PC-3 (cell line): ENCODE results near the gene CEACAM4. TPM values are rescaled to one million over a fixed set of nuclear protein-coding genes. Genes with fewer than 3 reads are reported as not detected.

Experiments used
- ATAC-seq: fragments of 200-7000 bp; cut with Tn5 transposase; 2 replicates; pipeline ENCODE4 v1.9.1; 2020; ENCODE audit warnings: mild to moderate bottlenecking, moderate library complexity
- BruUV-seq: library from RNA; stranded (reverse); fragments of 400-500 nt; replicated peaks from 2 replicates; lab custom pipeline; 2021; lab: Mats Ljungman, UMichigan
- CTCF ChIA-PET: fragments of 300-600 bp; sonication (Branson Sonifier 250); formaldehyde crosslinking; loops from one replicate; lab custom pipeline; 2022; ENCODE audit warnings: antibody characterized with exemption; lab: Charles Lee
- POLR2A ChIA-PET: fragments of 300-600 bp; sonication (Branson Sonifier 250); formaldehyde crosslinking; loops from one replicate; lab custom pipeline; 2022; ENCODE audit warnings: antibody characterized with exemption; ENCODE audit not compliant: unreplicated experiment; lab: Charles Lee
- DNase-seq: peaks from one replicate; pipeline ENCODE4 v3.0.0-alpha.2; 2015
- H2AFZ ChIP-seq: fragments of 300-600 bp; sonication (generic); 2 replicates; pipeline ENCODE4 v1.6.0; 2016; ENCODE audit warnings: antibody characterized with exemption, low read length
- H3F3A ChIP-seq: fragments of 300-600 bp; sonication (generic); one replicate; pipeline ENCODE4 v1.6.0; 2017; ENCODE audit warnings: antibody characterized with exemption, low read length, control low read depth, mild to moderate bottlenecking; ENCODE audit not compliant: unreplicated experiment
- H3K27ac ChIP-seq: fragments of 300-600 bp; sonication (generic); 2 replicates; pipeline ENCODE4 v1.5.1; 2016; ENCODE audit warnings: mild to moderate bottlenecking, low read length
- H3K27me3 ChIP-seq: fragments of 300-600 bp; sonication (generic); 2 replicates; pipeline ENCODE4 v1.6.1; 2016; ENCODE audit warnings: low read length, mixed read lengths
- H3K36me3 ChIP-seq: fragments of 300-600 bp; sonication (generic); 2 replicates; pipeline ENCODE4 v1.6.1; 2016; ENCODE audit warnings: low read depth, mixed run types, low read length, mixed read lengths
- H3K4me1 ChIP-seq: fragments of 300-600 bp; sonication (generic); 2 replicates; pipeline ENCODE4 v1.5.1; 2016; ENCODE audit warnings: low read length; ENCODE audit not compliant: insufficient read depth
- H3K4me2 ChIP-seq: fragments of 300-600 bp; sonication (generic); 2 replicates; pipeline ENCODE4 v1.6.0; 2016; ENCODE audit warnings: low read length
- H3K4me3 ChIP-seq: fragments of 300-600 bp; sonication (generic); 2 replicates; pipeline ENCODE4 v1.5.1; 2016; ENCODE audit warnings: mild to moderate bottlenecking, low read length, mixed read lengths
- H3K79me2 ChIP-seq: fragments of 300-600 bp; sonication (generic); 2 replicates; pipeline ENCODE4 v1.6.1; 2017; ENCODE audit warnings: low read length, mixed read lengths
- H3K9ac ChIP-seq: fragments of 300-600 bp; sonication (generic); 2 replicates; pipeline ENCODE4 v1.6.0; 2016; ENCODE audit warnings: mild to moderate bottlenecking, low read length
- H3K9me2 ChIP-seq: fragments of 300-600 bp; sonication (generic); replicated peaks from 2 replicates; pipeline ENCODE4 v1.6.1; 2016; ENCODE audit warnings: mixed run types, low read length, mixed read lengths
- H3K9me3 ChIP-seq: fragments of 300-600 bp; sonication (generic); 2 replicates; pipeline ENCODE4 v1.6.1; 2016; ENCODE audit warnings: low read length, mixed read lengths
- H4K20me1 ChIP-seq: fragments of 300-600 bp; sonication (generic); 2 replicates; pipeline ENCODE4 v1.6.1; 2016; ENCODE audit warnings: low read length, mixed read lengths
- EZH2 ChIP-seq: fragments of 300-600 bp; sonication (generic); IDR thresholded peaks from one replicate; pipeline ENCODE4 v1.6.1; 2017; ENCODE audit warnings: antibody characterized with exemption, mild to moderate bottlenecking, low read length; ENCODE audit not compliant: unreplicated experiment
- EZH2phosphoT487 ChIP-seq: fragments of 300-600 bp; sonication (generic); IDR thresholded peaks from 2 replicates; pipeline ENCODE4 v1.6.1; 2018; ENCODE audit warnings: mild to moderate bottlenecking, antibody characterized with exemption, low read length, borderline replicate concordance
- intact Hi-C: fragments of 100-400 bp; cut with micrococcal nuclease; formaldehyde crosslinking; loops from 2 replicates; pipeline ENCODE4 v1.9.0; 2023
- total RNA-seq: library from RNA; depleted of rRNA; stranded (reverse); fragments of >200 nt; gene quantifications from 2 replicates; pipeline ENCODE4 v1.2.3, GENCODE V29; 2014
- TF ChIP-seq, protein P1 (sequence below): fragments of 300-600 bp; sonication (generic); conservative IDR thresholded peaks from 2 replicates; pipeline ENCODE4 v1.5.1; 2017; ENCODE audit warnings: antibody characterized with exemption, low read depth, mild to moderate bottlenecking, low read length

The CEACAM4 gene
- total RNA-seq, 1 experiment from 2014 or later: not detected

DNA sequence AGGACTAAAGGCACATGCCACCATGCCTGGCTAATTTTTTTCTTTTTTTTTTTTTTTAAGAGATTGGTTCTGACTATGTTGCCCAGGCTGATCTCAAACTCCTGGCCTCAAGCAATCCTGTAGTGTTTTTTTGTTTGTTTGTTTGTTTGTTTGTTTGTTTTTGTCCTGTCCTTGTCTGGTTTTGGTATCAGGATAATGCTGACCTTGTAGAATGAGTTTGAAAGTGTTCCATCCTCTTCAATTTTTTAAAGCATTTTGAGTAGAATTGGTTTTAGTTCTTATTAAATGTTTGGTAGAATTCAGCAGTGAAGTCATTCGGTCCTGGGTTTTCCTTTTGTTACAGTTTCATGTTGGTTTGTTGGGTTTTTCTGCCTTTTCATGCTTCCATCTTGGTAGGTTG is 19.2 kb downstream of the CEACAM4 start:
- Histone ChIP-seq H3K4me3 (no peak overlapping the region), H3K9me3 (no peaks in the 10 kb centered on the region), H3K4me2 (no peak overlapping the region), H3K79me2 (no peaks in the 10 kb centered on the region), H3K36me3 (no peaks in the 10 kb centered on the region), H3K27ac (no peak overlapping the region), H3K9me2 (no peaks in the 10 kb centered on the region), H3K9ac (no peak overlapping the region), H4K20me1 (no peaks in the 10 kb centered on the region), H3K27me3 (peaks cover 50% of the 10 kb centered on the region), H2AFZ (no peak overlapping the region), H3F3A (no peaks in the 10 kb centered on the region), H3K4me1 (no peaks in the 10 kb centered on the region)
- intact Hi-C loops: no loop called here
- no peak for ATAC-seq
- DNase-seq: no peak
- no TSS peak for BruUV-seq
- CTCF ChIA-PET: no interaction called here
- TF ChIP-seq, protein P1, sequence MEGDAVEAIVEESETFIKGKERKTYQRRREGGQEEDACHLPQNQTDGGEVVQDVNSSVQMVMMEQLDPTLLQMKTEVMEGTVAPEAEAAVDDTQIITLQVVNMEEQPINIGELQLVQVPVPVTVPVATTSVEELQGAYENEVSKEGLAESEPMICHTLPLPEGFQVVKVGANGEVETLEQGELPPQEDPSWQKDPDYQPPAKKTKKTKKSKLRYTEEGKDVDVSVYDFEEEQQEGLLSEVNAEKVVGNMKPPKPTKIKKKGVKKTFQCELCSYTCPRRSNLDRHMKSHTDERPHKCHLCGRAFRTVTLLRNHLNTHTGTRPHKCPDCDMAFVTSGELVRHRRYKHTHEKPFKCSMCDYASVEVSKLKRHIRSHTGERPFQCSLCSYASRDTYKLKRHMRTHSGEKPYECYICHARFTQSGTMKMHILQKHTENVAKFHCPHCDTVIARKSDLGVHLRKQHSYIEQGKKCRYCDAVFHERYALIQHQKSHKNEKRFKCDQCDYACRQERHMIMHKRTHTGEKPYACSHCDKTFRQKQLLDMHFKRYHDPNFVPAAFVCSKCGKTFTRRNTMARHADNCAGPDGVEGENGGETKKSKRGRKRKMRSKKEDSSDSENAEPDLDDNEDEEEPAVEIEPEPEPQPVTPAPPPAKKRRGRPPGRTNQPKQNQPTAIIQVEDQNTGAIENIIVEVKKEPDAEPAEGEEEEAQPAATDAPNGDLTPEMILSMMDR: no peak
- TF ChIP-seq EZH2phosphoT487 (no peak), EZH2 (no peak)
- POLR2A ChIA-PET: no interaction called here

DNA sequence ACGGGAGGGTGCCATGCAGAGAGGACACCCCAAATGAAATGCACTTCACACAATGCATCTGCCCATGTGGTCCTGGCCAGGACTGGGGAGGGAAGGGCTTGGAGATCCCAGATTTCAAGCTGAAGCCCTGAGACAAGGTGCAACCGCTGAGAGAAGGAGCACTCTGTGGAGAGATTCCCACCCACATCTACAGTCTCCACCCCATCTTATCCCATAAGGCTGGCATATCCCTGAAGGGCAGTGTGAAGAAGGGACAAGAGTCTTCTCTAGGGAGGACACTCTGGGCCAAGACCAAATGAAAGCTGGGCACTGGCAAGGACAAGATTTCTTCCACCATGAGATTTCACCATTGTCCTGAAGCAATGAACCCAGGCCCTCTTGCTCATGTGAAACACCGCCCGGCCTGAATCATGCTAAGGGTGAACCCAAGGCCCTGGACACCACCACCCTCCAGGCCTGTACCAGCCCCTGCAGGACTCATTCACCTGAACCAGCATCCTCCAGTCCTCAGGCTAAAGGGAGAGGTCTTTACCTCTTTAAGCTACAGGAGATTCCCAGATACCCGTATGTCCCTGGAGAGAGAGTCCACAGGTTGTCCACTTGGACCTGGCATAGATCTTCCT is 20.5 kb downstream of the CEACAM4 start:
- no peak overlapping the region for H3K4me3 ChIP-seq
- CTCF ChIA-PET: no interaction called here
- no peak for ATAC-seq

DNA sequence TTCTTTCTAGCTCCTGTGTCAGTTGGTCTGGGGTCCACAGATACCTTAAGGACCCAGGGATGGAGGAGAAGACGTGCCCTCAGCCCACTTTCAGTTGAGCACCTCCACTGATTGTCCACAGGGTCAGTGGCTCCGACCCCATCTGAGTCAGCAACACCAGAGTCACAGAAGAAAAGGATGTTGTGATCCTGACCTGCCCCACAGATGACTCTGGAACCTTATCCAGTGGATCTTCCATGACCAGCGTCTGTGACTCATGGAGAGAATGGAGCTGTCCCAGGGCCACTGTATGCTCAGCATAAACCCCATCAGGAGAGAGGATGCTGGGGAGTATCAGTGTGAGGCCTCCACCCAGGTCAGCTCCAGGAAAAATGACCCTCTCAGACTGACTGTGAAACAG is 22.0 kb downstream of the CEACAM4 start:
- no peak overlapping the region for H3K27ac ChIP-seq
- no peaks in the 10 kb centered on the region for H3K4me1 ChIP-seq
- ATAC-seq: no peak
- TF ChIP-seq EZH2phosphoT487 (no peak), EZH2 (no peak)
- TF ChIP-seq, protein P1: no peak
- H3K9me3 ChIP-seq: no peaks in the 10 kb centered on the region
- H3K4me3 ChIP-seq: no peak overlapping the region
- H3K9me2 ChIP-seq: no peaks in the 10 kb centered on the region
- no peak overlapping the region for H3K4me2 ChIP-seq
- H3K27me3 ChIP-seq: peaks cover 36% of the 10 kb centered on the region
- H4K20me1 ChIP-seq: no peaks in the 10 kb centered on the region
- ChIA-PET CTCF (no interaction called here), POLR2A (no interaction called here)
- H3K9ac ChIP-seq: no peak overlapping the region
- no peaks in the 10 kb centered on the region for H3K36me3 ChIP-seq
- no peak overlapping the region for H2AFZ ChIP-seq
- intact Hi-C loops: no loop called here
- H3K79me2 ChIP-seq: no peaks in the 10 kb centered on the region
- BruUV-seq: no TSS peak
- no peaks in the 10 kb centered on the region for H3F3A ChIP-seq
- DNase-seq: no peak

More for the DNA sequence above, 20.5 kb downstream of the CEACAM4 start:
- Histone ChIP-seq H3K27ac (no peak overlapping the region), H3K9me2 (no peaks in the 10 kb centered on the region), H3K27me3 (peaks cover 51% of the 10 kb centered on the region), H3K79me2 (no peaks in the 10 kb centered on the region), H3K36me3 (no peaks in the 10 kb centered on the region), H2AFZ (no peak overlapping the region), H3K4me2 (no peak overlapping the region), H3K9me3 (no peaks in the 10 kb centered on the region), H3K4me1 (no peaks in the 10 kb centered on the region), H3F3A (no peaks in the 10 kb centered on the region), H4K20me1 (no peaks in the 10 kb centered on the region), H3K9ac (no peak overlapping the region)
- intact Hi-C loops: no loop called here
- POLR2A ChIA-PET: no interaction called here
- BruUV-seq: no TSS peak
- TF ChIP-seq, protein P1: no peak
- no peak for TF ChIP-seq EZH2
- no peak for TF ChIP-seq EZH2phosphoT487
- no peak for DNase-seq
